GM13976 (cell line): ENCODE data around the gene EGFL8.

ENCODE experiments used
- DNase-seq: peaks from one replicate; pipeline ENCODE4 v3.0.0; 2012; ENCODE audit warnings: low spot score
- in situ Hi-C: fragments of 300-500 bp; cut with MboI; formaldehyde crosslinking; loops from one replicate; pipeline ENCODE4 v1.12.0; 2022; ENCODE audit warnings: low sequenced_read_pairs, mixed read lengths, inconsistent platforms; ENCODE audit not compliant: unreplicated experiment
- TF ChIP-seq, protein P1 (sequence below): IDR thresholded peaks from 2 replicates; pipeline ENCODE4 v1.5.1; 2012; ENCODE audit warnings: borderline replicate concordance, mild to moderate bottlenecking; ENCODE audit not compliant: insufficient read depth; ENCODE audit errors: extremely low read depth, missing control alignments, control extremely low read depth

EGFL8 gene

DNA sequence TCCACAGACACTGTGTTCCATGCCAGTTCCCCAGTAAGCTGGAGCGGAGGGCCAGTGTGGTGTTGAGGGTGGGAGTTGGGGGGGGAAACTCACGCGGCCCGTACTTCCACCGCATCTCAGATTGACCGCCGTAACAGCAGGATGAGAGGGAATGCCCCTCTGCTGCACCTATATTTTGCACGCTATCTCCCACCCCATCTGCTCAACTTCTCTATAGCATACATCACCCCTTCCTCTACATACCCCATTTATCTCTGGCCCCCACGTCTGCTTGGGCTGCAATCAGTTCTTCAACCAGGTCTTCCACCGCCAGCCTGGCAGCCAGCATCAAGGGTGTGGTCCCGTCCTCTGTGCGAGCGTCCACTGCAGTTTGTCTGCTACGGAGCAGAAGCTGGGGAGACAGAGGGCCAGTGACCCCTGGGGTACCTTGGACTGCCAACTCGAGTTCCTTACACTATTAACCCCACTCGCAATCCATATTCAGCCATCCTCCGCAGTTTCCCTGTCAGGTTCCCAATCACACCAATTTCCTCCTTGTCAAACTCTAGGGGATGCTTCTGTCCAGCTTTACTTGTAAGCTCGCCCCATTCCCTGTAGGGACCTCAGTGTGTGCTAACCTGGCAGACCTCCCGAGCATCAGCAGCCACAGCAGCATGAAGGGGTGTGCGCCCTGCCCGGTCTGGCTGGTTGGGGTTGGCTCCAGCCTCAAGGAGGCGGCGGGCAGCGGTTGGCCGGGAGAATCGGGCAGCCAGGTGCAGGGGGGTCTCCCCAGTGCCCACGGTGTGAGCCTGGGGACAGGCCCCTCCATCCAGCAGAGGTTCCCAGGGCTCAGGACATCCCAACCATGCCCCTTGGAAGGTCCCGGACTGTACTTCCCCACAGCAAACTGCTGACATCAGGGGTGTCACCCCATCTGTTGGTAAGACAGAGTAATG is 32.6 kb downstream of the EGFL8 start:
- DNase-seq, result peak; percentile 63
- in situ Hi-C loops, result no loop called here
- TF ChIP-seq, protein P1, sequence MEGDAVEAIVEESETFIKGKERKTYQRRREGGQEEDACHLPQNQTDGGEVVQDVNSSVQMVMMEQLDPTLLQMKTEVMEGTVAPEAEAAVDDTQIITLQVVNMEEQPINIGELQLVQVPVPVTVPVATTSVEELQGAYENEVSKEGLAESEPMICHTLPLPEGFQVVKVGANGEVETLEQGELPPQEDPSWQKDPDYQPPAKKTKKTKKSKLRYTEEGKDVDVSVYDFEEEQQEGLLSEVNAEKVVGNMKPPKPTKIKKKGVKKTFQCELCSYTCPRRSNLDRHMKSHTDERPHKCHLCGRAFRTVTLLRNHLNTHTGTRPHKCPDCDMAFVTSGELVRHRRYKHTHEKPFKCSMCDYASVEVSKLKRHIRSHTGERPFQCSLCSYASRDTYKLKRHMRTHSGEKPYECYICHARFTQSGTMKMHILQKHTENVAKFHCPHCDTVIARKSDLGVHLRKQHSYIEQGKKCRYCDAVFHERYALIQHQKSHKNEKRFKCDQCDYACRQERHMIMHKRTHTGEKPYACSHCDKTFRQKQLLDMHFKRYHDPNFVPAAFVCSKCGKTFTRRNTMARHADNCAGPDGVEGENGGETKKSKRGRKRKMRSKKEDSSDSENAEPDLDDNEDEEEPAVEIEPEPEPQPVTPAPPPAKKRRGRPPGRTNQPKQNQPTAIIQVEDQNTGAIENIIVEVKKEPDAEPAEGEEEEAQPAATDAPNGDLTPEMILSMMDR, result no peak

DNA sequence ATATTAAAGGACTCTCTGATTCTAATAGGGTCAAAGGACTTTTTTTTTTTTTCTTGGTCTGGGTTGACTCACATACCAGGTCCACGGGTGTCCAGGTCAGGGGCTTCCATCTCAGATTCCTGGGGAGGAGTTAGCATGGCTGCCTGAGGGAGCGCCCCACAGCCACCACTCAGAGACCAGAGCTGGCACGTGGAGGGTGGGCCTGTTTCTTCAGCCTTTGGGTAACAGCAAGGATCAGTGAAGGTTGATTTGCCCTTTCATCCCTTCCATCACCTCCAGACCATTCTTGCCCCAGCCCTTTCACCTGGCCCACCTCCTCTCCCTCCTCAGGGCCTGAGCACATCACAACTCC is 33.9 kb downstream of the EGFL8 start:
- in situ Hi-C loops, result no loop called here
- no peak for DNase-seq
- TF ChIP-seq, protein P1, result no peak

DNA sequence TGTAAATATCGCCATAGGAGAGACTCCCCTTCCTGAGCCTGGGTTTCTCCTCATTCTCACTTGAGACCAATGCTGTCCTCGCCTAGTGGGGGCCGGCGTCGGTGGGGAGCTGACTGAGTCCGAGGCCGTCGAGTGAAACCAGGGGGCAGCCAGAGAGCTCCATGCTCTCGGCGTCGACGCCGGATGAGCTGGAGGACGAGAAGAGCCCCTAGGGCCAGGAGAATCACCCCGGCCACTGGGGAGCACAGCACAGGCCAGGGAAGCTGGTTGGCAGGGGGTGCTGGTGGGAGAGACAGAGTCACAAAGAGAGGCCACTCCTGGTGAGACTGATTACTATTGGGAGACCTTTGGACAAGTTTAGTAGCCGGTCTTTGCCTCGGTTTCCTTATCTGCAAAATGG is 34.5 kb downstream of the EGFL8 start:
- in situ Hi-C loops, result no loop called here
- TF ChIP-seq, protein P1, result no peak
- DNase-seq, result no peak

DNA sequence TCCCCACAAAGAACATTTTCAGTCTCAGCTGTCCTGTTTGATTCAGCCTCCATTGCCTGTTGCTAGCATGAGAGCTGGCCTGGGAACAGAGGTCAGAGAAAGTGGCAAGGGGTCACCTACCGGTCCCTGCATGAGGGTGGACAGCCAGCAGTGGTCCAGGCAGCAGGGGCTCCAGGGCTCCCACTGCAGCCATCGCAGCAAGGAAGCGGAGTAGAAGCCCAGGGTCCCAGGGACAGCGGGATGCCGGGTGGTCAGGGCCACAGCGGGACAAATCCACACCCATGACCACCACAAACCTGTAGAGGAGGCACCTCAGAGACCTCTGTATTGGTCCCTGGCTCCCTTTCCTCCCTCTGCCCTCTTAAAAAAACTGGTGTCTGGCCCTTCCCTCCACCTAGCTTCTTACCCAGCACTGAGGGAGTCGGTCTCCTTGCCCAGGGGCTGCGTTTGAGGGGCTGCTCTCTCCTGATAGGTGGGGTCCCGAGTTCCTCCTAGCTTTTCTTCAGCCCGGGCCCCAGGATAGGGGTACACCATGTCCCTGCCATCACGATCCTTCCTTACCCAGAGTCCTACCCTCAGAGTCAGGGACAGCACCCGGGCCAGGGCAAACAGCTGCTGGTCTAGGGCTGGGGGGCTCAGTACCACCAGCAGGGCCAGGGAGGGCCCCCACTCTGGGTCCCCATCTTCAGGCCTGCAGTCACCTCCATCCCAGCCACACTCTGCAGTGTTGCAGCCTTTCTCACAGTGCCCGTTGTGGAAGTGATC is 36.5 kb downstream of the EGFL8 start:
- DNase-seq, result no peak
- in situ Hi-C loops, result no loop called here
- TF ChIP-seq, protein P1, result no peak

DNA sequence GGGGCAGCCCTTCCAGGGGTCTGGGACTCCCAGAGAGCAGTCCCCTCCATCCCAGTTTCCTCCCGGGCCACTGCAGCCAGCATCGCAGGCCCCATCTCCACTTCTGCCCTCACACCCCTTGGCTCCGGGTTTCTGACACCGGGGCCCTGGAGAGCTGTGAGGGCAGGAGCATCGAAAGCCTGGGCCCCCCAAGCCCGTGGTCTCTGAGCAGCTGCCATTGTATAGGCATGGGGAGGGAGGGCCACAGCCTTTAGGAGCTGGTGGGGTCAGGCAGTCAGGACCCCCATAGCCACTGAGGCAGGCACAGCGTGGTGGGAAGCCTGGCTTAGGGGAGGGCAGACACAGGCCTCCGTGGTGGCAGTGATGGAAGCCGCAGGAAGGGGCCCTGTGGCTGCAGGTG is 37.8 kb downstream of the EGFL8 start:
- DNase-seq, result no peak
- in situ Hi-C loops, result no loop called here
- TF ChIP-seq, protein P1, result no peak

DNA sequence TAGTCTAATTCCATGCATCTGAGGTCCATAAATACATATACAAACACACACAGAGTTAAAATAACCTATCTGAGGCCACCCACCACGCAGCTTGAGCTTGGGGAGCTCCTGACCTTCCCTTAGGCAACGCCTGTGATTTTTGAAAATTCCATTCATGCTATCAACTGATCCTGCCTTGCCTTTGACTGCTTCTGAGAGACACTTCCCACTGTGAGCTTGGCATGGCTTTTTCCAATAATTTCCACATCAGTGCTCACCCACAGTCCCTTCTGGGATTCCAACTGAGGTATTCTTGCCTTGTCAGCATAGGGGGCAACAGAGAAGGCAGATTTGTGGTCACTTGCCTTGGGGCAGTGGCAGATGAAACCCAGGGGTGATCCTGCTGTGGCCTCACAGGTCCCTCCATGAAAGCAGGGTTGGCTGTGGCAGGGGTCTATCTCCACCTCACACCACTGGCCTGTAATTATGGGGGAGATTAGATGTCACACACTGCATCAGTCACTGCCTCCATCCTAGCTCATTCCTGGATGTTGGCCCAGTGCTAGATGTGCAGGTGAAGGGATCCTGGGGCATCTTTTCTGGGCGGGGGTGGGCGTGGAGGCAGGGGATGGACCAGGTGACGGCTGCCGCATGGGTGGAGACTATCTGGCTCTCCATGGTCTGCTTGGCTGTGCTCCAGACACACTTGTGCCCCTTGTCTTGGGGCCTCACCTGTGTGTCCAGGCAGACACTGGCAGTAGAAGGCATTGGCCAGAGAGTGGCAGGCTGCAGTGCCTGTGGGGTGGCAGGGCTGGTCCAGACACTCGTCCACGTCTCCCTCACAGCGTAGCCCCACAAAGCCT is 39.3 kb downstream of the EGFL8 start:
- TF ChIP-seq, protein P1, result no peak
- no peak for DNase-seq
- in situ Hi-C loops, result no loop called here
